ENCODE results near the gene IL17RC.

The IL17RC gene

DNA sequence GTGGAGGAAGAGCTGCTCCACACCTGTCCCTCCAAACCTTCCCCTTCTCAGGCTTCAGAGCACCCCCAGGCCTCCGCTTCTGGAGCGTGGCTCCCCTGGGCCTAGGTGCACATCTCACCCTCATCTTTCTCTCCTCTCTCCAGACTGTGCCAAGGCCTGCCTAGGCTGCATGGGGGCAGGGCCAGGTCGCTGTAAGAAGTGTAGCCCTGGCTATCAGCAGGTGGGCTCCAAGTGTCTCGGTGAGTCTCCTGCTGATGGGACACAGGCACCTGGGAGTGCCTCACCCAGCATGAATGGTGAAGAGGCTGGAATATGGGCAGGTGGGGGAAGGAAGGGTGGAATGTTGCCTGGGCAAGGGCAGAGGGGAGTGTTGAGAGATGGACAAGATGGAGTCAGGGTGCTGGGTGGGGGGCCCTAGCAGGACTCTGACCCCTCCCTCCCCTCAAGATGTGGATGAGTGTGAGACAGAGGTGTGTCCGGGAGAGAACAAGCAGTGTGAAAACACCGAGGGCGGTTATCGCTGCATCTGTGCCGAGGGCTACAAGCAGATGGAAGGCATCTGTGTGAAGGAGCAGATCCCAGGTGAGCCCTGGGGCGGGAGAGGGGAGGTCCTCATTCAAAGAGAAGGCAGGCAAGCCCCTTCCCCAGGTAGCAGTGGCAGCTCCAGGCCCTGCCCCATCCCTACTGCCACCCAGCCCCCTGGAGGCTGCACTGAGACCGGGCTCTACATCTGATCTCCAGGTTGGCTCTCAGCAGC is 26.2 kb downstream of the IL17RC start:
- in situ Hi-C loops (cut with HindIII; ENCODE audit: low sequenced_read_pairs), result no loop called here

DNA sequence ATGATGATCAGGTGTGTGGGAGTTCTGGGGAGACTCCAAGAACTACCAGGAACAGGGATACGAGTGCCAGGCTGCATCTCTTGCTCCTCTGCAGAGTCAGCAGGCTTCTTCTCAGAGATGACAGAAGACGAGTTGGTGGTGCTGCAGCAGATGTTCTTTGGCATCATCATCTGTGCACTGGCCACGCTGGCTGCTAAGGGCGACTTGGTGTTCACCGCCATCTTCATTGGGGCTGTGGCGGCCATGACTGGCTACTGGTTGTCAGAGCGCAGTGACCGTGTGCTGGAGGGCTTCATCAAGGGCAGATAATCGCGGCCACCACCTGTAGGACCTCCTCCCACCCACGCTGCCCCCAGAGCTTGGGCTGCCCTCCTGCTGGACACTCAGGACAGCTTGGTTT is 27.4 kb downstream of the IL17RC start:
- in situ Hi-C loops (cut with HindIII; ENCODE audit: low sequenced_read_pairs), result no loop called here

DNA sequence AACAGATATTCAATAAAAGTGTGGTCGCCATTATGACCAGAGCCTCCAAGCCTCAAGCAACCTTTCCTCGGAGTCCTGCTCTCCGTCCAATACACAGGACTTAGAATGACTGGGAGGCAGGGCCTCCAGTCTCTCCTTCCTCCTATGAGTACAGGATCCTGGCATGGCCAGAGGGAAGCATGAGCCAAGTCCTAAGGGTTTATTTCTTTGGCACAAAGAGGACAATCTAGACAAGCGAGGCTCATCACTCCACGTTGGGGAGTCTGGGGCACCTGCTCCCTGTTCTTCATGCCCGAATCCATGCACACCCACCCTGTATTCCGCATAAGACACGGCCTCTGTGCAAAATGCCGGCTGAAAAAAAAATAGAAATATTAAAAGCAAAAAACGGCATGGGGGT is 28.5 kb downstream of the IL17RC start:
- in situ Hi-C loops (cut with HindIII; ENCODE audit: low sequenced_read_pairs), result no loop called here

DNA sequence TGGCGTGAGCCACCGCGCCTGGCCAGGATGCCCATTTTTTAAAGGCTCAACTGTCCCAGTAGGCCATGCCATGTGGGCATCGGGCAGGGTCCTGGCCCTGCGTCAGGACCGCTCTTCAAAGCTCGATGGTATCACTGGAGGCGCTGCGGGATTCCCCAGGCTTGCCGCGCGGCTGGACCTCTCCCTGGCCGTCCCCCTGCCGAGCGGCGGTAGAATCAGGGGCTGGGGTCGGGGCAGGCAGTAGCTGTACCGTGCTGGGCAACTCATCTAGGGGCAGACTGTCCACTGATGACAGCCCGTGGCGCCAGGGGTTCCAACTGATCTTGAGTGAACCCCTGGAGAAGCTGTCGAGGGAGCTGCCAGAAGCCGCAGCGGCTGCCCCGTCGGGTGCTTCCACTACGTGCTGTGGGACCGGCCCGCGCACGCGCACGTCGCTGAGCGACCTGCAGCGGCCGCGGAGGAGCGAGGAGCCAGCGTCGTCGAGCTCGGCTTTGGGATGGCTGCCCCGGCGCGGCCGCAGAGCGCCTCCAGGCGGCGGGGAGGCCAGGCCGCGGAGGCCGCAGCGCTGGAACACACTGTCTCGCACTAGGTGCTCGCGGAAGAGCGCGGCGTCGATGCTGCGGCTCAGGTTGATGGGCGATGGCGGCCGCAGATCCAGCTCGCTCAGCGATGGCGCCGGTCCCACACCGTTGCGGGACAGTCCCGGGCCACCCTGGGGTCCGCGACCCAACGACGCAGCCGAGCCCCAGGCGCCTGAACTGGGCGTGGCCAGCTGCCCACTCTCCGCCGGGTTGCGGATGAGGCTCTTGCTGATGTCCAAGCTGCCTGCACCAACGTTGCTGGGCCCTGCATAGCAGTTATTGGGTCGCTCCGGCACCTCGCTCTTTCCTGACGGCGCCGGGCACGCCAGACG is 29.5 kb downstream of the IL17RC start:
- in situ Hi-C loops (cut with HindIII; ENCODE audit: low sequenced_read_pairs), result no loop called here

DNA sequence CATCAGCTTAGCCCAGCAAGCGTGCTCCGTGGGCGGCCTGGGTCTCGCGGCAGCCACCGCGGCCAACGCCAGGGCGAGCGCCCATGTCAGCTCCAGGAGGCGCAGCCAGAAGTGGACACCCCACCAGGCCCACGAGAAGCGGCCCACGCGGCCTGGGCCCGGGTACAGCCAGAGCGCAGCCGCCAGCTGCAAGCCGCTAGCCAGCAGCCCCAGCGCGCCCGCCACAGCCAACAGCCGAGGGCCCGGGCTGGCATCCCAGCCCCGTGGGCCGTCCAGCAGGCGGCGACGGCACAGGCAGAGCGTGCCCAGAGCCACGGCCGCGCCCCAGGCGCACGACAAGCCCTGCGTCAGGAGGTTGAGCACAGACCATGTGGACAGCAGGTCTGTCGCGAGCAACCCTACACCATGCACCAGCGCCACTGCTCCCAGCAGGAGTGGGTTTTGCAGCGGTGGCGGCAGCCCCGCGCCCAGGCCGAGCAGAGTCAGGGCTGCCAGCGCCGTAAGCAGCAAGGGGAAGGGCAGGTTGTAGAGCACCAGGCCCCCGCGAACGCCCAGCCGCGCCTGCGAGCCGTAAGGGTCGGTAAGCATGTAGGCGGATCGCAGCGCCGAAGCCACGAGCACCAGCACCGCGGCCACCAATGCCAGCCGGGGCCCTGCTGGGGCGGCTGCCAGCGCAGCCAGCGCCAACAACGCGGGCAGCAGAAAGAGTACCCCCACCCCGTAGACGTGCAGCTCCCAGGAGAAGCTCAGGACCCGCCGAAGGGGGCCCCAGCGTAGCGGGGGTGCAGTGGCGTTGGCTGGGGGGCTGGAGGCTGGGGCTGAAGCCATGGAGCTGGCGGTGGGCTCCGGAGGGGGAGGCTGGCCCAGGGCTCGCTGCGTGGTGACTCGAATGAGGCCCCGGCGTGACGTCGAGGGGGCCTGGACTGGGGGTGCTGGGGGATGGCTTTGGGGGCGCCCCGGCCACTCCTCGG is 30.4 kb downstream of the IL17RC start:
- in situ Hi-C loops (cut with HindIII; ENCODE audit: low sequenced_read_pairs), result no loop called here

DNA sequence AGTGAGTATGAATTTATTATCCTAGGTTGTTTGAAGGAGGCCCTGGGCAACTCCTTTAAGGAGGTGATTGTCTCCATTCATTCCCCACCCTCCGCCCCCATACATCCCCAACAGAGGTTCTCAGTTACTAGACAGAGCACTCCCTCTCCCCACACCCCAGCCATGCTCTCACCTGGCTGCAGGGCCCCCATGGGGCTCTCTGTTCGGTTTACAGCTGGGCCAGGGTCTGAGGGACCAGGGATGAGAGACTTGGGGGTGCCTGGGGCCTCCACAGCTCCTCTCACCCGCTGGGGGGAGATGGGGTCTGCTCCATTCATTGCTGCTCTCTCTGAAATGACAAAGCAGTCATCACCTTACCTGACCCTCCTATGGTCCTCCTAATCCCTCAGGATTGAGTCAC is 31.7 kb downstream of the IL17RC start:
- in situ Hi-C loops (cut with HindIII; ENCODE audit: low sequenced_read_pairs), result no loop called here

DNA sequence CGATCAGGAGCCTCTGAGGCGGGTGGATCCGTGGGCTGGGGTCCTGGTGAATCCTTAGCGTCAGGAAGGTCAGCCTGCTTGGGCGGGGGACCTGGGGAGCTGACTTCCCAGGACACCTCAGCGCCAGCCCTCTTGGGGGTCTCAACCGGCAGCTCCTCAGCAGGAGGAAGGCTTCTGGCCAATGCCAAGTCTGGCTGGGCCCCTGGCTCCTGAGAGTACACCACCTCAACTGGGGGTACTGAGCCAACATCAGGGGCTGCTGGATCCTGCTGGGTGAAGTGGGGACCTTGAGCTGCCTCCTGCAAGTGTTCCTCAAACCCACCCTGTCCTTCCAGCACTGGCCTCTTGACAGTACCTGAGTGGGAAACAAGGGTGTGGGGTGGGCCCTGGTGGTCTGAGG is 32.2 kb downstream of the IL17RC start:
- in situ Hi-C loops (cut with HindIII; ENCODE audit: low sequenced_read_pairs), result no loop called here

DNA sequence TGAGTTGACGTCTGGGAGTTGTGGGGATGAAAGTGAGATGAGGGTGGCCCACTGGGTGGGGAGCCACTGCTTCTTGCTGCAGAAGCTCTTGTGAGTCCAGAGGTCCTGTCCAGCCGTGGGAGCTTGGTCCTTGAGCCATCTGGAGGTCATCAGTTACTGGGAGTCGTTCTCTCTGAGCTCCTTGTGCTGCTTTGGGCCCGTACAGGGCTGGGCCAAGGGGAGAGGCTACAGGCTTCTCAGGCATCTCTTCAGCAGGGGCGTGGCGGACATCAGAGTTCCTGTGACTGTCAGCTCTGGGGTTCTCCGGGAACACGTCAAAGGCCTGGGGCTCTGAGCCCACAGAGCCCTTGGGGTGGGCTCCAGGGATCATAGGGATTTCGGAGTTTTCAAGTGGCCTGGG is 32.7 kb downstream of the IL17RC start:
- in situ Hi-C loops (cut with HindIII; ENCODE audit: low sequenced_read_pairs), result no loop called here

DNA sequence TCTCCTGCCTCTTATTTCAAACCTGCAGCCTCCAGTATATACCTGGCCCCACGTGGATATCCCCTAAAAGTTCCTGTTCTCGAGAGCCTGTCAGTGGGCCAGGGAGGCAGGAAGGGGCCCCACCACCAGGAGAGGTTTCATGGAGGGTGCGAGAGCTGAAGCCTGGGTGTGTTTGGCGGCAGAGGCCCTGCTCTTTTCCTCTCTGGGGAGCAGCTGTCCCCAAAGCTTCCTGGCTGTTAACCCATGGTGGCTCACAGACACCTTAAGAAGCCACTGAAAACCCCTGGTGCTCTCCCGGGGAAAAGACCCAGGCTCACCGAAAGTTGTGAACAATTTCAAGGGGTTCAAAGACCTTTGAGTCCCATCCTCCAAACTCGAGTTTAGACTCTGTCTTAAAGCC is 34.2 kb downstream of the IL17RC start:
- in situ Hi-C loops (cut with HindIII; ENCODE audit: low sequenced_read_pairs), result no loop called here

DNA sequence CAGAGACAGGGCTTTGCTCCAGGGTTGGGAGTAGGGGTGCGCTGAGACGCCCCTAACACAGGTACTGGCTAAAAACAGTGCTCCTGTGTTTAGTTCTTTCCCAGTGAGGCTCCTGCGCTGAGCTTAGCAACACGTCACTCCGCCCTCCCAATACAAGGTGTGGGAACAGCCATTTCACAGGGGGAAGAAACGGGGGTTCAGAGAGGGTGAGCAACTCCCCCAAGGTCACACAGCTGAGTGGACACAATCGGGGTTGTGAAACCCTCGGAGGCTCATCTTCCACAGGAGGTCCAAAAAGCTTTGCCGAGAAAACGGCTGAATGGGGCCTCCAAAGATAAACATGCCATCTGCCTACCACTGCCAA is 34.7 kb downstream of the IL17RC start:
- in situ Hi-C loops (cut with HindIII; ENCODE audit: low sequenced_read_pairs), result no loop called here

DNA sequence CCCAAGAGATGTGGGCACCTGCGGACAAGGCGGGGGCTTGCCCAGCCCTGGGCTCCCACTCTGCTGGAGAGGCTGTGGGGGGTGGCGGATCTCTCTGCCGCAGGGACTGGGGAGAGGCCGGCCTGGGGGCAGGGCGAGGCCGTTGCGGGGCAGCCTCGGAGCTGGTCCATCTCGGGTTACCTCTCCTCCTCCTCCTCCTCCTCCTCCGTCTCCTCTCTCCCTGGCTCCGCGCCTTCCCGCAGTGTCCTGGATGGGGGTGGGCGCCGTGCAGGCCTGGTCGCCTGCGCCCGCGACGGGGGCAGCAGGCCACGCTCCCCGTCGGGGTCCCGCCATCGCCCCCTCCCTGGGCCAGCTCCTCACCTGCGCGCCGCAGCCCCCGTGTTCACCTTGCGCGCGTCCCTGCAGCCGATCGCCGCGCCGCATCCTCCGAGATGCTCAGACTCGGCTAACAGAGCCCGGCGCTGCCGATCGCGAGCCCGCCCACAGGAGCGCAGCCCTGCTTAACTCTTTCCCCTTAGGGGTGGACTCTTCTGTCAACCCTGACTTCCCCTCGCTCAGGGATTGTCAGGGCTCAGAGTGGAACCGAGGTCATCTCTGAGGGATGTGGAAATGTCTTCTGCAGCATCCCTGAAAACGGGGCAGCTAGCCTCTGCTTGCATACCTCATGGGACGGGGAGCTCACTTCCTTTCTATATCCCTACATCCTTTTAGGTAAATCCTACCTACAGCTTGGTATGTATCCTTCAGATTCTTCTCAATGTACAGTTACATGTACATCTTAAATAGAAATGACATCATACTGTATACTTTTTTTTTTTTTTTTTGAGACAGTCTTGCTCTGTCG is 35.3 kb downstream of the IL17RC start, which contains the start of gene PRRT3:
Gene PRRT3 (minus strand): TSS at position 447 of the 844 bp plus-strand sequence. CDS start 2,293 bp downstream, outside the sequence.
- in situ Hi-C loops (cut with HindIII; ENCODE audit: low sequenced_read_pairs), result no loop called here

DNA sequence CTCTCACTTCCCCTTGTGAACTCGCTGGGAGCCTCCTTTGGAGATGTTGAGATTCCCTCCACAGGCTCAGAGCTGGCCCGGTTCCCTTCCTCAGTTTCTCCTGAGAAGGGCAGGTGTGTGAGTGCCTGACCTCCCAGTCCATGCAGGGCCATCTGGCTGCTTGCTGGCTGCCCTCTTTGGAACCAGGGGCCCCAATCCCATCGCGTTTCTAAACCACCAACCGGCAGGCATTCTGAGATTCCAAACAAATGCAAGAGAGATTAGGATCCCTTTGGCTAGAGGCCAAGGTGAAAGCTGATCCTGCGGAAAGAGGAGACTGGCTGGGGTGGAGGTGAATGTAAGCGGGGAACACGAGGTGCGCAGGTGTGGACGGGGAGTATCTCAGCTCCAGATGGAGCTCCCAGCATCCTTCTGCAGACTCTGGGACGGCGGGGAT is 38.2 kb downstream of the IL17RC start:
- in situ Hi-C loops (cut with HindIII; ENCODE audit: low sequenced_read_pairs), result no loop called here

DNA sequence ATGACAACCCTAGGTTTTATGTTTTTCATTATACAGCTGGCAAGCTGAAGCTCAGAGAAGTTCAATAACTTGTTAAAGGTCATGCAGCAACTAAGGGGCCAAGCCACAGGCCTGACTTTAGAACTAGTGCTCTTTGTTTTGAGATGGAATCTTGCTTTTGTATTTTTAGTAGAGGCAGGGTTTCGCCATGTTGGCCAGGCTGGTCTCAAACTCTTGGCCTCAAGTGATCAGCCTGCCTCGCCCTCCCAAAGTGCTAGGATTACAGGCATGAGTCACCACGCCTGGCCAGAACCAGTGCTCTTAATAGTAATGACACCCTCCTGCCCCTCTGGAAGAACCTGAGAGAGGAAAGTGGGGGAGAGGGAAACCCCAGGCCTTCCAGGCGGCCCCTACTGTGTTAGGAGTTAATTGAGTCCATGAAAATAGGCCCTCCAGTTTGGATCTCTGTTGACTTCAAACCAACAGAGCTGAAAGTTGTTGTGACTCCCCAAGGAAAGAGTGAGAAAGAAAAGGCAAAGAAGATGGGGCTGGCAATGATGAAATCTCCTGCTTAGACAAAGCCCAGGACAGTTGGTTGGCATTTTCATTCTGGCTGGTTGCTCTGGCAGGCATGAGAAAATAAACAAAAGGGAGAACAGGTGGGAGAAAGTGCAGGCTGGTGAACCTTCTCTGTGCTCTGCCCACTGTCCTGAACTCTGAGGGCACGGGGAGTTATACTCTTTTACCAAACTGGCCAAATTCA is 38.9 kb downstream of the IL17RC start:
- in situ Hi-C loops (cut with HindIII; ENCODE audit: low sequenced_read_pairs), result no loop called here

DNA sequence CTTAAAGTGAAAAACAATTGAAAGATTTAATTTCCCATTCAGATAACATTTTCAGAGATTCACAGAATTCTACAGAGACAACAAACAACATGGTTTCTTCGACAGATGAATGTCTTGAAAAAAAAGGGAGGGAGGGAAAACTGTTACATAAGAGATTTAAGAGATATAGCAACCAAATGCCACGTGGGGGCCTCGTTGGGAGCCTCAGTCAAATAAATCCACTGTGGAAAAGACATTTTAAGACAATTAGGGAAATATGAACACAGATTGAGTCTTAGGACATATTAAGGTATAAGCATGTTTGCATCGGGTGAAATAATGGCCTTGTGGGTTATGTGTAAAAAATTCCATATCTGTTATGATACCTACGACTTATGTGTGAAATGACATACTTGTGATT is 40.3 kb downstream of the IL17RC start:
- in situ Hi-C loops (cut with HindIII; ENCODE audit: low sequenced_read_pairs), result no loop called here

DNA sequence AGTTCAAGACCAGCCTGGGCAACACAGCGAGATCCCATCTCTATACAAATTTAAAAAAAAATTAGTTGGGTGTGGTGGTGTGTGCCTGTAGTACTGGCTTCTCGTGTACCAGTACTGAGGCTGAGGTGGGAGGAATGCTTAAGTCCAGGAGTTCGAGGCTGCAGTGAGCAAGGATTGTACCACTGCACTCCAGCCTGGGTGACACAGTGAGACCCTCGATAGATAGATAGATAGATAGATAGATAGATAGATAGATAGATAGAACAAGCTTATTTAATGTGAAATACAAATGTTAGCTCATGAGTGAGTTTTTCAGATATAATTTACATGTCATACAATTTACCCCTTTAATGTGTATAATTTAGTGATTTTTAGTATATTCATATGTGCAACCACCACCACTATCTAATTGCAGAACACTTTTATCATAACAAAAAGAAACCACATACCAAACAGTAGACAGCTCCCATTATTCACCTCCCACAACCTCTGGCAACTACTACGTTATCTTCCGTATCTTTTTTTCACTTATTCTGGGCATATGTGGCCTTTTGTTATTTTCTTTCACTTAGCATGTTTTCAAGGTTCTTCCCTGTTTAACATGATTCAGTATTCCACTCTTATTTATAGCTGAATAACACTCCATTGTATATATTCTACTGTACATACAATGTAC is 48.4 kb downstream of the IL17RC start:
- in situ Hi-C loops (cut with HindIII; ENCODE audit: low sequenced_read_pairs), result no loop called here

DNA sequence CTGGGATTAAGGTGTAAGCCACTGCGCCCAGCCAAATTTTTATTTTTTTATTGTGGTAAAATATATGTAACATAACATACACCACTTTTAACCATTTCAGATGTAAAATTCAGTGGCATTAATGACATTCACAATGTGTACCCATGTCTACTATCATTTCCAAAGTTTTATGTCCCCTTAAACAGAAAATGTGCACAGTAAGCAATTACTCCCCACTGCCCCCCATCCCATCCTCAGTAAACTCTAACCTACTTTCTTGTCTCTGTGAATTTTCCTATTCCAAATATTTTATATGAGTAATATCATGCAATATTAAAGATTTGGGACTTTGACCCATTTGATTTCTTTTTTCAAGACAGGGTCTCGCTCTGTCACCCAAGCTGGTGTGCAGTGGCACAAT is 49.9 kb downstream of the IL17RC start:
- in situ Hi-C loops (cut with HindIII; ENCODE audit: low sequenced_read_pairs), result no loop called here

DNA sequence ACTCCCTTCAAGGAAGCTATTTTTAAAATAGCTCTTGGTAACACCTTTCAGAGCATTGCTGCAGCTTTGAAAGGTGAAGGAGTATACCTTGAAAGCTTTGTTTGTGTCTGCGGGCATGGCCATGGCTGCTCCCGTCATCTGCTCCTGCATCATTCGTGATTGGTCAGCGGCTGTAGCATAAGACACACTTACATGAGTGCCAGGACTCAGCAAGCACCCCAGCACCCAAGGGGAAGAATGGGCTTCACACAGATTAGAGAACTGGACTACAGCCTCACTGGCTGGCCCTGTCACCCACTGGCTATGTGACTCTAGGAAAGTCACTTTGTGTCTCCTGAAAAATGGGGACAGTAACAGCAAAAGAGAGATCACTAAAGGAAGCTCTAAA is 52.7 kb downstream of the IL17RC start:
- in situ Hi-C loops (cut with HindIII; ENCODE audit: low sequenced_read_pairs), result no loop called here

DNA sequence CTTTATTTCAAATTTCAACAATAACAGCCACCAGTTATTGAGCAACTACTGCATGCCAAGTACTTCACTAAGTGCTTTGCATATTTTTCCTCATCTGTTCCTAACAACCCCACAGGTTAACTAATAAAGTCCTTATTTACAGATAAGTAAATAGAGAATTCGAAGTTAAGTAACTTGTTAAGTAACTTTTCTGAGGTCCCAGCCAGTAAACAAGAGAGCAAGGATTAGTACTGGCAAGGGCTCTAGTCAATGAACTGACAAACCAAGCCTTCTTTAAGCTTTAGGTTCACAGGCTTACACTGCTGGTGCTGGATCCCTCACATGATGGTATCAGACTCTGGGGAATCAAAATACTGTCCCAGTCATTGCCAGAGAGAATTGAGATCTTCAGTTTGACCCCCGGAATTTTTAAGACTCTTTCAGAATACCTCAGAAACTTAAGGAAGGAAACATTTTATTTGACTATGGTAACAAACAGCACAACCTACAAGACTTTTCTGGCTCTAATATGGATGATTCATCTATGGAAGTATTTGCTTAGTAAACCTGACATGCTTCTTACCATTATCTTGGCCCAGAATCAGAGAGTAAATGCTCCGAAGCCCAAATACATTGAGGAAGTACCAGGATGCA is 53.2 kb downstream of the IL17RC start:
- in situ Hi-C loops (cut with HindIII; ENCODE audit: low sequenced_read_pairs), result no loop called here
